Neutrophil (primary cell): ENCODE data around the gene ADM5.

Source experiments
- H3K27ac ChIP-seq: fragments of 200-600 bp; sonication (generic); 2 replicates; pipeline ENCODE4 v1.5.1; 2016; ENCODE audit warnings: mild to moderate bottlenecking, moderate library complexity
- H3K27me3 ChIP-seq: fragments of 200-600 bp; sonication (generic); 2 replicates; pipeline ENCODE4 v1.6.0; 2016; ENCODE audit warnings: mild to moderate bottlenecking
- H3K36me3 ChIP-seq: fragments of 200-600 bp; sonication (generic); 2 replicates; pipeline ENCODE4 v1.5.1; 2017
- H3K4me1 ChIP-seq, 2 experiments: fragments of 200-600 bp in 1 of 2; sonication (generic) in 1 of 2; 1 replicate in 1 of 2; 2 replicates in 1 of 2; pipeline versions ENCODE4 v1.5.1 to v1.6.1; 2013 to 2016; ENCODE audit warnings: low read depth in 1 of 2, low read length in 1 of 2, mild to moderate bottlenecking in 1 of 2, moderate library complexity in 1 of 2; ENCODE audit not compliant: control insufficient read depth in 1 of 2, insufficient read depth in 1 of 2
- H3K4me3 ChIP-seq, 2 experiments: fragments of 200-600 bp in 1 of 2; sonication (generic) in 1 of 2; 1 replicate in 1 of 2; 2 replicates in 1 of 2; pipeline ENCODE4 v1.5.1; 2013 to 2016; ENCODE audit warnings: low read depth in 1 of 2, low read length in 1 of 2, mild to moderate bottlenecking in 1 of 2, moderate library complexity in 1 of 2
- H3K9me3 ChIP-seq: fragments of 200-600 bp; sonication (generic); 2 replicates; pipeline ENCODE4 v1.5.1; 2016
- CTCF ChIP-seq: fragments of 200-600 bp; sonication (generic); IDR thresholded peaks from 2 replicates; pipeline ENCODE4 v1.5.1; 2016; ENCODE audit warnings: antibody characterized with exemption

ADM5 gene

GRCh38 chr19:49696115-49696514 is 6.7 kb downstream of the ADM5 start:
- H3K36me3 ChIP-seq, result no peaks in the 10 kb centered on the region
- no peak overlapping the region for H3K4me3 ChIP-seq
- TF ChIP-seq CTCF, result no peak
- H3K27me3 ChIP-seq, result peaks cover 41% of the 10 kb centered on the region
- no peaks in the 10 kb centered on the region for H3K9me3 ChIP-seq
- peaks cover under 1 to 4% of the 10 kb centered on the region in 2 experiments for H3K4me1 ChIP-seq
- H3K27ac ChIP-seq, result no peak overlapping the region

DNA sequence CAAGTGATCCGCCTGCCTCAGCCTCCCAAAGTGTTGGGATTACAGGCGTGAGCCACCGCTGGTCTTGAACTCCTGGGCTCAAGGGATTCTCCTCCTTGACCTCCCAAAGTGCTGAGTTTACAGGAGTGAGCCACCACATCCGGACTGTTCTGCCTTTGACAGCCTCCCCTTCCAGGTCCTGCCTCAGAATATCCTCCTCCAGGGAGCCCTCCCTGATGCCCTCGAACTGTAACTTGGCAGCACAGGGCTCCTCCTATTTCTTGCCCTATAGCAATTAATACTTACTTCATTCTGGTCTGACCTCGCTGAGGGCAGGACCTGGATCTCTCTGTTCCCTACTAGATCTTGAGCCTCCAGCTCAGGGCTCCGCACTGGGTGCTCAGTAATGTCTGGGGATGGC is 7.5 kb downstream of the ADM5 start:
- no peak for TF ChIP-seq CTCF
- H3K27ac ChIP-seq, result no peak overlapping the region

DNA sequence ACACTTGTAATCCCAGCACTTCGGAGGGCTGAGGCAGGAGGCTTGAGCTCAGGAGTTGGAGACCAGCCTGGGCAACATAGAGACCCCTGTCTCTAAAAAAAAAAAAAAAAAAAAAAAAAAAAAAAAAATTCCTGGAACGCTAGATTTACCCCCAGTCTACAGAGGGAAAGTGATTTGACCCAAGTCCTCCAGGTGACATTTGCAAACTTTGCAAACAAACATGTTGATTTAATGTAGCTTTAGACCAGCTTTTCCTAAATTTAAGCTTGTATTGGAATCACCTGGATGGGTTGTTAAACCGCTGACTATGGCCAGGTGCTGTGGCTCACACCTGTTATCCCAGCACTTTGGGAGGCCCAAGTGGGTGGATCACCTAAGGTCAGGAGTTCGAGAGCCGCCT is 10.0 kb downstream of the ADM5 start:
- Histone ChIP-seq H3K27me3 (peaks cover 19% of the 10 kb centered on the region), H3K27ac (no peak overlapping the region), H3K4me3 (no peak overlapping the region), H3K9me3 (no peaks in the 10 kb centered on the region), H3K36me3 (no peaks in the 10 kb centered on the region), H3K4me1 (no peaks in the 10 kb centered on the region)
- TF ChIP-seq CTCF, result no peak

More for the DNA sequence above, 7.5 kb downstream of the ADM5 start:
- no peaks in the 10 kb centered on the region for H3K36me3 ChIP-seq
- no peaks in the 10 kb centered on the region for H3K4me1 ChIP-seq
- H3K4me3 ChIP-seq, result no peak overlapping the region
- H3K9me3 ChIP-seq, result no peaks in the 10 kb centered on the region
- H3K27me3 ChIP-seq, result peaks cover 38% of the 10 kb centered on the region

- Histone ChIP-seq H3K9me3 (no peaks in the 10 kb centered on the region), H3K36me3 (no peaks in the 10 kb centered on the region), H3K27ac (no peak overlapping the region), H3K27me3 (peaks cover 19% of the 10 kb centered on the region), H3K4me1 (no peaks in the 10 kb centered on the region), H3K4me3 (no peak overlapping the region)
- TF ChIP-seq CTCF, result no peak
Observed at GRCh38 chr19:49700563-49700962, 11.2 kb downstream of the ADM5 start.

DNA sequence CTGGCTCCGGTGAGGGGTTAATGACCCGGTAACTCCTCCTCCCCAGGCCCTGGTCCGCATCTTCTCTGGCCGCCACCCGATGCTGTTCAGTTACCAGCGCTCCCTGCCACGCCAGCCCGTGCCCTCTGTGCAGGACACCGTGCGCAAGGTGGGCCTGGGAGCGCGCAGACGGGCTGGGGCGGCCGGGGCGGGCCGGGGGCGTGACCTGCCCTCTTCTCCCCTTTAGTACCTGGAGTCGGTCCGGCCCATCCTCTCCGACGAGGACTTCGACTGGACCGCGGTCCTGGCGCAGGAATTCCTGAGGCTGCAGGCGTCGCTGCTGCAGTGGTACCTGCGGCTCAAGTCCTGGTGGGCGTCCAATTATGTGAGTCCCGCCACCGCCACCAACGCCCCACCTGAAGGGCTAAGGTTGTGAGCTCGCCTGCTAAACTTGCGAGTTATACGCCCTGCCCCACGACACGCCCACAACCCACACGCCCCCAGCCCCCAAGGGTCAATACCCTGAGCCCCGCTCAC is 11.9 kb downstream of the ADM5 start:
- Histone ChIP-seq H3K9me3 (no peaks in the 10 kb centered on the region), H3K36me3 (no peaks in the 10 kb centered on the region), H3K27ac (no peak overlapping the region), H3K4me1 (no peaks in the 10 kb centered on the region), H3K4me3 (no peak overlapping the region), H3K27me3 (peaks cover 19% of the 10 kb centered on the region)
- no peak for TF ChIP-seq CTCF
